GM18519 (cell line): ENCODE measurements around the gene MN1.
"Not testable (repeated sequence)": the region's sequence is repeated elsewhere in the genome, so short reads cannot be mapped to it uniquely, and the experiment has no call there.

Experiments
- ATAC-seq: cut with Tn5 transposase; IDR thresholded peaks from one replicate; pipeline ENCODE4 v1.9.1; 2021; ENCODE audit warnings: mild to moderate bottlenecking, moderate library complexity; ENCODE audit not compliant: unreplicated experiment, low FRiP score

The MN1 gene

DNA sequence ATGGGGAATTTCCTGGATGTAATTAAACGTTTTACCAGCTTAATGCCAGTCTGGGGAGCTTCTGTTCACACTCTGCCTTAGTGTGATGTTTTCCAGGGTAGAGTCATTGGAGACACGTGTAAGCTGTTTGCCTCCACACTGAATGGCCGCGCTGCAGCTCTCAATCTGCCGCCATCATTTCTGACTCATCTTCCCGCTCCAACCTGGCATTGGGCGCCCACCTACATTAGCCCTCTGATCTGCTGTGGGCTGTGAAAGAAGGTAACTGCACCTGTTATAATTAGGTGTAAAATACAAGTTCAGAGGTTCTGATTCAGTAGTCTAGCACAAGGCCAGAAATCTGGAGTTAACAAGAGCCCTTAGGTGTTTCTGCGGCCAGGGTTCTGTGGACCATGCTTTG lies 54.6 kb downstream of the MN1 start:
- ATAC-seq, result no peak

DNA sequence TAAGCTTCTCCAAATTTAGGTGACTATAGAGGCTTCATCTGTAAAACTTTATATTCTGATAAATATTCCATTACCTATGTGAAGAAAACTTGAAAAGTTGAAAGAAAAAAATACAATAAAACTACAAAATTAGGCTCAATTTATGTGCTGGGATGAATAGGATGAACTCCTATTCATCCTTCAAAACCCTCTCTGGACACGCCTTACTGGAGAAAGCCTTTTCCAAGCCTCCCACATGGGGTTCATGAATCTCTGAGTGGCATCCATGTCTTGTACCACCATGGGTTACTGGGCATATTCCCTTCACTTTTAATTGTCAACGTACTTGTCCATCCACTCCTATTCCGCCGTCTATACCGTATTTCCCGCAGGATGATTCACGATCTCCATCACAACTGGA lies 55.7 kb downstream of the MN1 start:
- no peak for ATAC-seq

DNA sequence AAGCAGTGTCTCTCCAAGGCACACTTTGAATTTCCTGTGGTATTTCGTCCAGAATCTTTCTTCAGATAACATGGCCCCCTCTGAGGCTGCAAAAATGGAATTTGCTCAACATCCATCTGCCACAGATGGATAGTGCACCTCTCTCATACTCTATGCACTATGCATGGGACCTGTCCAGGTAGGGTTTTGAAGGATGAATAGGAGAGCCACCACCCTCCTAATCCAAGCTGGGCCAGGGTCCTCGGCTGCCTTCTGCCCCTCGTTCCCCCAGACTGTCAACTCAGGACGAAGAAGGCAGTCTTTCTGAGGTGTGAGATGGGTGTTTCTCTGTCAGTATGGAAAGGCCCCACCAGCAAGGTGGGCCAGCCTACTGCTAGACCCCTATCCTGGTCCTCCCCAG lies 56.4 kb downstream of the MN1 start:
- no peak for ATAC-seq

DNA sequence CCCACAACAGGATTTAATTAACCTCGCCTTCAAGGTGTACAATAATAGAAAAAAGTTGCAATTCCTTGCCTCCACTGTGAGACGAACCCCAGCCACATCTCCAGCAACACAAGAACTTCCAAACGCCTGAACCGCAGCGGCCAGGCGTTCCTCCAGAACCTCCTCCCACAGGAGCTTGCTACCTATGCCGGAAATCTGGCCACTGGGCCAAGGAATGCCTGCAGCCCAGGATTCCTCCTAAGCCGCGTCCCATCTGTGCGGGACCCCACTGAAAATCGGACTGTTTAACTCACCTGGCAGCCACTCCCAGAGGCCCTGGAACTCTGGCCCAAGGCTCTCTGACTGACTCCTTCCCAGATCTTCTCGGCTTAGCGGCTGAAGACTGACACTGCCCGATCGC lies 57.5 kb downstream of the MN1 start:
- ATAC-seq, result not testable (repeated sequence)

DNA sequence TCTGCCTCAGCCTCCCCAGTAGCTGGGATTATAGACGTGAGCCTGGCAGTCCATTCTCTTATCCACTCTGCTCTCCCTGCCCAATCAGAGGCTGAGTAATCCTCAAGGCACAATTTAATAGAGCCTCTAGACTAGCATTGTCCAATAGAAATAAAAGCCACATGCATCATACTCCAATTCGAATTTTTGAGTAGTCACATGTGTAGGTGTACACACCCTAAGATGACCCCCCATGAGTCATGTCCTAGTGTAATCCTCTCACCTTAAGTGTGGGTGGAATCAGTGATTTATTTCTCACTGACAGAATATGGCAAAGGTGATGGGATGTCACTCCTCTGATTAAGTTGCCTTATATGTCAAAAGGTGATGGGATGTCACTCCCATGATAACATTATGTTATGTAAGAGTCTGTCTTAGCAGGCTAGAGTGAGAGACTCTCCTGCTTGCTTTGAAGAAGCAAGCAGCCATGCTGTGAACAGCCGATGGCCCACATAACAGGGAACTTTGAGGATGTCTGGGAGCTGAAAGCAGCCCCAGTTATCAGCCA lies 61.3 kb downstream of the MN1 start:
- no peak for ATAC-seq

DNA sequence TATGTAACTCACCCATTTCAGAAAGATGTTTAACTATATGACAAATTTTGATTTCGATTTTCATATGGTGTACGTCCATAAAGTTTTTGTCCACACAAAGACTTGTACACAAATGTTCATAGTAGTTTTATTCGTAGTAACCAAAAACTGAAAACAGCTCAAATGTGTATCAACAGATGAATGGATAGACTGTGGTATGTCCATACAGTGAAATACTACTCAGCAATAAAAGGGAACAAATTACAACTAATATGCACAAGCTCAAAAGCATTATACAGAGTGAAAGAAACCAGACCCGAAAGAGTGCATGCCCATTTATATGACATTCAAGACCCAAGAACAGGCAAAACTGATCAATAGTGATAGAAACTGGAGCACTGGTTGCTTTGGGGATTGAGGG lies 64.0 kb downstream of the MN1 start:
- ATAC-seq, result no peak

DNA sequence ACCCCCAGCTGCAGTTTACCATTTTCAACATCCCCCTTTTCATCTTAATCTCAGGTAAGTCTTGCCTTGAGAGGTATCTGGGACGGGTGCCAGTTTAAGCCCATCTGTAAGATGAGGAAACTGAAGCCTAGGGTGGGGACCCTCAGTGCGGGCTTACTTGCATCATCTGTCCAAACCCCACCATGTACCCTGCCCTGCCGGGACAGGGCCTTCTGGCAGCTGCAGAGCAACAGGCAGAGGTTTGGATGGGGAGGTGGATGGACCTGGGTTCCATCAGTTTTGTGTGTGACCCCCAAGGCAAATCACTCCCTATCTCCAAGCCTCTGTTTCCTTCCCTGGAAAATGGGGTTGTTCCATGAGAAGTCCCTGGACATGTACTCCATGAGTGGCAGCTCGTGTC lies 67.5 kb downstream of the MN1 start:
- ATAC-seq, result no peak

DNA sequence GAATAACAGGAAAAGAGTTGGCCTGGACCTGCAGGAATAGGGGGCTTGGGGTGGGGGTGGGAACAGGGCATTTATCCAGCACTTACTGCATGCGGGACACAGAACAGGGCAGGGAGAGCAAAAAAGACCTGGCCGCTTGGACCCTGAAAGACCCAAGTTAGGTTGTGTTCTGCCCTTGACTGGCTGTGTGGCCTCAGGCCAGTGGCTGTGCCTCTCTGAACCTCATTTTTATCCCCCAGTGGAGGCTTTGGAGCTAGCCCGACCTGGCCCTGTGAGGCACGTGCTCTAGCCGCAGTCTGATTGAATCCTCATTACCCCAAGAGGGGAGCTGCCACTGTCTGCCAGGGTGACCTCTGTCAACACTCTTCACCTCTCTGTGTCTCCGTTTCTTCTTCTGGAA lies 68.7 kb downstream of the MN1 start:
- no peak for ATAC-seq

DNA sequence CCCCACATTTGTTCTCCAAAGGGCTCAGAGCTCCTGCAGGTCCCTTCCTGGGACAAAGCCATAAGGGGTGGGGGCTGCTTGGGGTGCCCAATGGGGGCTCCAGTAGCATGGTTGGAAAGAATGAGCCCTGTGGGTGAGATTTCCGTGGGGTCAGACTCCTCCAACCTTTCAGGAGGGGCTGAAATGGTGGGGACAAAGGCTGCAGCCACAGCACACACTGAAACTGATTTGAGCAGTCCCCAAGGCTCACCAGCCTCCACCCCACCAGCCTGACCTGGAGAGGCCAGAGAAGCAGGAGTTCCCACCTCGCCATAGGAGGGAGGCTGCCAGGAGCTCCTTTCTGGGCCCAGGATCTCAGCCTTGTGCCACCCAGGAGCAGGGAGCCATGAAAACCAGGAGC lies 69.2 kb downstream of the MN1 start:
- ATAC-seq, result no peak

DNA sequence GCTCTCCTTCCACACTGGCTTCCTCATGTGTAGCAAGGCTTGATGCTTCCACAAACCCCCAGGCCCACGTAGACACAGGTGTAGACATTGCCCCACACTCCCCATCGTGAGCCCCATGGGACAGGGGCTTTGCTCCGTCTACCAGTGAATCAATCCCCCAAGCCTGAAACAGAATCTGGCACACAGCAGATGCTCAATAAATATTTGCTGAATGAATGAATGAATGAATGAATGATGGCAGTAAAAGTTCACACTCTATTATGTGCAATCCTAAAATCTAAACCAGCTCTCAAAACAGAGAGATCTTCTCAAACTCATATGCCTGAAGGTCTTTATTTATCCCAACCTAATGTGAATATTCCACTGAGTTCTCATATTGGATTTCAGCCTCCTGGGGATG lies 69.9 kb downstream of the MN1 start:
- ATAC-seq, result no peak

DNA sequence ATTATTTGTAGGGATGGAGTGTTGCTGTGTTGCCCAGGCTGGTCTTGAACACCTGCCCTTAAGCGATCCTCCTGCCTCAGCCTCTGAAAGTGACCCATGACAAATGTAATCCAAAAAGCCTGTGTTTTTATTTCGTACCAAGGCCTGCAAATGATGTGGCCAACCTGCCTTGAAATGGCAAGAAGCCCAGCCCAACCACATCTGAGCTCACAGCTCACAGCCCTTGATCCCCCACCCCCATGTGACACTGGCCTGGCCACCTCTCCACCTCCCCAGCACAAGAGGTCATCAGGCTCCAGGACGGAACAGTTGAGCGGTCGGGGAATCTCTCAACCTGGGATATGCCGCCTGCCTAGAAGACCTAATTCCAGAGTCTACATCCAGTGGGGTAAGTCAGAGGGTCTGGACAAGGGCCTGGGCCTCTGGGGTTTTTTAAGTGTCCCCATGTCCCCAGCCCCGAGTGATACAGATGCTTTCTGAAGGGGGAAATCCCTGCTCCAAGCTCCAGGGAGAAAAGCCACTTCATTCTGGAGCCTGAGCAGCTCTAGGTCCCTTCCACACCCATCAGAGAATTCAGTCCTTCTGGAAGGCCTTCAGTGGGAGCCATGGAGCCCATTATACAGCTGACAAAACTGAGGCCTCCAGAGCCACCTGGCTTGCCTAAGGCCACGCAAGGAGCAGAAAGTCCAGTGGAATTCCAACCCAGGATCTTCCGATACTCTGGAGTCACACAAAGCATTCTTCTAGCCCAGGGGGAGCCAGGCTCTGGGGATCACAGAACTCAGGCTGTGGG lies 70.7 kb downstream of the MN1 start:
- no peak for ATAC-seq

DNA sequence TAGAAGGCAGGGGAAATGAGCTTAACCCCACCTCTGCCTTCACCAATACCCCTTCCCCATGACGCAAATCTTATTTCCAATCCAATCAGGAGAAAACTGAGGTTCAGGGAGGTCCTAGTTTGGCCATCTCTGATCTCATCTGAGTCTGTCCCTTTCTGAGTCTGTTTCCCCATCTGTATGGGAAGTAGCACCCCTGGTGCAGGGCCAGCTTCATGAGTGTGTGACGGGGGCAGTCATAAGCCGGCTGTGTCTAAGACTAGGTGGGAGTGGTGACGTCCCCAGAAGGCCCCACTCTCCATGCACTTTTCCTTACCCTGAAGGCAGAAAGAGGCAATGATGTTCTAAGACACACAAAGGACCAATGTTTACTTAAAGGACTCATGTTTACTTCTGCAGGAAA lies 72.3 kb downstream of the MN1 start:
- ATAC-seq, result no peak

DNA sequence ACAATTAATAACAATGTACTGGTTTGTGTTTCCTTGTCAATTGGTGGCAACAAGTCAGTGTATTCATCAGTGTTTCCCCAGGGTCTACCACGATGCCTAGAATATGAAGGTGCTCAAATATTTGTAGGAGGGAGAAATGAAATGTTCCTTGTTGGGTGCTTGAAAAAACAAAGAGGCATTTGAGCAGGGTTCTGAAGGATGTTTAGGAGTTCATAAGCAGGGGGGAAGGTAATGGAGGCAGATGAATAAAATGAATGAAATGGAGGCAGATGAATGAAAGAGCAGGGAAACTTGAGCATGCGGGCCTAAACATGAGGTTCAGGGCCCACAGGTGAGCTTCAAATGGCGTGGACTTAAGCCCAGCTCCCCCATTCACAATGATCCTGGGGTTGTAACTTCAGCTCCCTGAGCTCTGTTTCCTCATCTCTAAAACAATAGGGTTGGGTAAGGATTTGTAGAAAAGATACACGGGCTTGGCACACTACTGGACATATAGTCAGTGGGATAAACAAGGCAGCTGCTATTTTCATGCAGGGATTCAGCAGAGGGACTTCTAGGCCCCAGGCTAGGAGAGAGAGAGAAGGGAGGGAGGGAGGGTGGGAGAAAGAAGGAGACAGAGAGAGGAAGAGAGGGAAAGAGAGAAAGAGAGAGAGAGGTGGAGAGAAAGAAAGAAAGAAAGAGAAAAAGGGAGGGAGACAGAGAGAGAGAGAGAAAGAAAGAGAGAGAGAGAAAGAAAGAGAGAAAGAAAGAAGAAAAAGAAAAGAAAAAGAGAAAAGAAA lies 73.7 kb downstream of the MN1 start:
- no peak for ATAC-seq

DNA sequence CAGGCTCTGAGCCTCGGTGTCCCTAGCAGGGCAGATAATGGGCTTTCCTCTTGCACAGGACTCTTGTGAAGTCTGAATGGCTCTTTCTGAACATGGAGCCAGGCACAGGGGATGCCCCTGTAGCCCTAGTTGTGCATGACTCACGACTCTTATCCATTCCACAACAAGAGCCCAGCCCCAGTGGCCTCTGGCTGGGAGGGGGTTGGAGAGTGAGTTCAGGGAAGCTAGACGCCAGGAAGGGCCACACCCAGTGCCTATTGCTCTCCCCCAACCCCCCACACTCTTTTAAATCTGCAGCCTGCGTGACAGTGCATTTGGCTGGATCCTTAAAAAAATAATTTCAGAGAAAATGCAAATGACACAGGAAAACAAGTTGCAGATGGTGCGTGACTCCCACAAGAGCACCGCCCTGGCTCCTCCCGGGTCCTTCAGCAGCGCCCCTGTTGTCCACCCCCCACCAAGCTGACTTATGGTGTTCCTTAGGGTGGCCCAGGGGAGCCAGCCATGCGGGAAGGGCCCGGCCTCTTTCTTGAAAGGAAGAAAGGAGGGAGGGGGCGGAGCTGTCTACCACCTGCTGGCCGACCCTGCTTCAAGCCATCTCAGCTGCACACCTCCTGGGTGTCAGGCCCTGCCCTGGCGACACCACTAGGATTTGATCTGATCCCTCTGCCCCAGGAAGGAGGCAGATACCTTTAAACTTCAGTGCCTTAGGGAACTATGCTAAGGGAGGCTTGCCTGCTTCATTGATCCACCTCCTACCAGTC lies 74.7 kb downstream of the MN1 start:
- ATAC-seq, result no peak

DNA sequence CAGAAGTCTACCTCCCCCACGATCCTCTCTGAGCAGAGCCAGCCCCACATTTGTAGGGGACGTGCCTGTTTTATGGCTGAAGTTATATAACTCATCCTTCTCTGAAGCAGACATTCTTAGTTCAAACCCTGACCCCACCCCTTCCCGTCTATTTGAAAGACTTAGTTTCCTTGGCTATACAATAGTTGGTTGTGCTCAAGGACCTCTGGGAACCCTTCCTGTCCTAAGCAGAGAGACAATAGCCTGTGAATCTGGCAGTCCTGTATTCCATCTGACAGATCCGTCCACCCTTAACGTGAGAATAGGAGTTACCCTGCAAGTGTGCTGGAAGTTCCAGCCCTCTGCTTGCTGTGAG lies 75.2 kb downstream of the MN1 start:
- ATAC-seq, result no peak

DNA sequence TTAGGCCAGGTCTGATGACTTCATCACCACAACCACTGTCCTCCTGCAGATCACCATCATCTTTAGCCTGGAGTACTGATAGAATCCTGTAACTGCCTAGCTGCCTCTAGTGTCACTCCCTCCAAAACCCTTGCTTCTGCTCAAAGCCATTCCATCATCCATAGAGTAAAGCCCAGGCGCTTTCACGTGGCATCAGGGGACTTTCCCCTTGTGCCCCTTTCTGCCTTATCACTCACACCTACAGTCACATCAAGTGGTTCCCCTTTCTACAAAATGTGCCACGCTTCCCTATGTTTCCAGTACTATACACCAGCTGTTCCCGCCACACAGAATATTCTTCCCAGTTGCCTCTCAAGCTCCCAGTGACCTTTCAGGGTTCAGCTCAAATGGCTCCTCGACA lies 75.9 kb downstream of the MN1 start:
- ATAC-seq, result no peak

DNA sequence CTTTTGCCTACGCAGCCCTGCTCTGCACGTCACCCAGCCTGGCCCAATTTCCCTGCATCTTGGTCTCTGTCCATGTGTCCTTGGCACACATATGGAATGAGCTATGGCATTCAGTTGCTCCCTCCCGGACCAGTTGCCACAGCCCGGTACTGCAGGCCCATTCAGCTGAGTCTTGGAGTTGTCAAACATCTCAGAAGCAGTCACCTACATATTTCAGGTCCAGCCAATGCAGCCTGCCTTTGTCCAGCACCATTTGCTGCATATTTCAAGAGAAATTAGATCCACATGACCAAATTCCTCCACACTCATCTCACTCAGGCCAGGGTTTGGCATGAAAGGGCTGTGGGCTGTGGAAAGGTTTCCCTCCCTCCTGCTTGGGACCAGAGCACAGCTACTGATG lies 76.8 kb downstream of the MN1 start:
- no peak for ATAC-seq

DNA sequence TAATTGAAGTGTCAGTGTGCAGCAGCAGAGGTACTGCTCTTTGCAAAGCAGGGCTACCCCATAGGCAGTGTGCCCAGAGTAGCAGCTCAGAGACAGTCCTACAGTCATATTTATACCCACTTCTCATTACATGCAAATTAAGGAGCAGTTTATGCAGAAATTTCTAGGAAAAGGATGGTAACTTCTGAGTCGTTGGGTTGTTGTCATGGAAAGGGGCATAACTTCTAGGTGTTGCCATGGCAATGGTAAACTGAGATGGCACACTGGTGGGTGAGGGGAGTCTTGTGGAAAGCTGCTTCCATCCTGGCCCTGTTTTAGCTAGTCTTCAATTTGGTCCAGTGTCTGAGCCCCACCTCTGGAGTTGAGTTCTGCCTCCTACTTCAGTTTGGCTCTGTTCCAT lies 77.4 kb downstream of the MN1 start:
- no peak for ATAC-seq

DNA sequence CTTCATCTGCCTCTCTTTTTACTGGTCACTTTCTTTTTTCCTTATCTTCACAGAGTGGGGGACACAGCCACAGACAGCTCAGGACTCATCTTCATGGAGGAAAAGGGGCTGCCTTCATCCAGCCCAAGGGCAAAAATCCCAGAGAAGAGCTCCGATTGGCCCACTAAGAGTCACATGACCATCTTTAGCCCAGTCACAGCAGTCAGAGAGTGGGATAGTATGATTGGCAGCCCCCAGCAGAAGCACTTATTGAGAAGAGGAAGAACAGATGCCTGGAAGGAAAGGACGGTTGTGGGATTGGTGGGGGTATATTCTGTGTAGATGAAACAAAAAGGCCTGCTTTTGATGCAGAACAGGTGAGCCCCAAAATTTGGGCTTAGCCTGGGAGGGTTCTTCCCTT lies 77.8 kb downstream of the MN1 start:
- ATAC-seq, result no peak

DNA sequence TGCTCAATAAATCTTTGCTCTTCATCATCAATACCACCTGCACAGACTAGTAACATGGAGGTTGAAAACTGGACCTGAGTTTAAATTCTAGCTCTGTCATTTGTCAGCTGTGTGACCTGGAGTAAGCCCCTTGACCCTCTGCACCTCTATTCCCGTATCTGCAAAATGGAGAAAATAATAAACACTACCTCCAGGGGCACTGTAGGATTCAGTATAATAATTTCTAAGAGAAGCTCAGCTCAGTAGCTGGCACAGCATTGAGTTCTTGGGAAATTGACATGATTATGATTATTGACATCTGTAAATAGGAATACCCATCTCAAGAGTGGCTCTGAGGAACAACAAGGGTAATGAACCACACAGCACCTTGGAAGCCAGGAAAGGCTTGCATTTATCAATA lies 78.4 kb downstream of the MN1 start:
- ATAC-seq, result no peak

DNA sequence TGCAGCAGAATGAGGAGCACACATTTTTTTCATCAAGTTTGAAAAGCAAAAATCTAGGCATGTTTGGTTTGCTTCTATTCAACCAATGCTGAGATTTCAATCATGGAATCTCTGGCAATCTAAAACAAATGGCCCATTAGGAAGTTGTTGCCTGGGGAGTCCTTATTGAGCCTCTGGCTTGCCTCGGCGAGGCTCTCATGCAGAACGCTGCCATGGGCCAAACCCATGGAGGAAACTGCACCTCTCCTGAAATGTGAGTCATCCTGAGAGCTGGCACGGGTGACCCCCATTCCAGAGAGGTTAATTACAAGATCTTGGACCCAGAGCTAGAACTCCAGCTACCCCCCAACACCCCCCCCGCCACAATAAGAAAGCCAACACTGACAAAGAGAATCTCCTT lies 80.7 kb downstream of the MN1 start:
- ATAC-seq, result no peak
